Suprapubic skin (tissue), 4 donors: Measurements from ENCODE around the gene WWC2. TPM values are rescaled to one million over a fixed set of nuclear protein-coding genes. Genes with fewer than 3 reads are reported as not detected.

Experiments
- DNase-seq, 2 donors: peaks; one replicate each; pipeline ENCODE4 v3.0.0-alpha.2; 2019; ENCODE audit warnings: low spot score in 2 of 2
- H3K27ac ChIP-seq: fragments of 200-600 bp; sonication (generic); one replicate; pipeline ENCODE4 v1.5.1; 2019
- H3K27me3 ChIP-seq: fragments of 200-600 bp; sonication (generic); one replicate; pipeline ENCODE4 v1.5.1; 2019
- H3K36me3 ChIP-seq: fragments of 200-600 bp; sonication (generic); one replicate; pipeline ENCODE4 v1.5.1; 2019
- H3K4me1 ChIP-seq: fragments of 200-600 bp; sonication (generic); one replicate; pipeline ENCODE4 v1.5.1; 2019
- H3K4me3 ChIP-seq: fragments of 200-600 bp; sonication (generic); one replicate; pipeline ENCODE4 v1.5.1; 2019; ENCODE audit warnings: mild to moderate bottlenecking
- H3K9me3 ChIP-seq: fragments of 200-600 bp; sonication (generic); one replicate; pipeline ENCODE4 v1.5.1; 2019
- EP300 ChIP-seq: sonication (generic); formaldehyde crosslinking; IDR thresholded peaks from one replicate; pipeline ENCODE4 v1.6.1; 2017; ENCODE audit warnings: antibody characterized with exemption
- POLR2A ChIP-seq, 2 donors: fragments of 450-650 bp; IDR thresholded peaks; one replicate each; pipeline ENCODE4 v1.6.1; 2017; ENCODE audit warnings: antibody characterized with exemption in 2 of 2, mild to moderate bottlenecking in 2 of 2, moderate library complexity in 2 of 2
- POLR2AphosphoS5 ChIP-seq, 3 donors: sonication (generic); formaldehyde crosslinking; IDR thresholded peaks; one replicate each; pipeline ENCODE4 v1.6.1; 2017; ENCODE audit warnings: antibody characterized with exemption in 3 of 3
- WGBS: methylation state at CpG from one replicate; pipeline ENCODE4 v1.1.5; 2018; 5-methylcytosine and 5-hydroxymethylcytosine counted together
- total RNA-seq, 4 donors: library from RNA; depleted of rRNA; stranded (reverse); fragments of >200 nt; gene quantifications; one replicate each; pipeline ENCODE4 v1.1.0, GENCODE V29; 2016
- TF ChIP-seq, protein P1 (sequence below), 2 donors: fragments of 200-600 bp in 1 of 2; fragments of 450-650 bp in 1 of 2; sonication (generic) in 1 of 2; IDR thresholded peaks; one replicate each; pipeline ENCODE4 v1.5.1; 2016 to 2019; ENCODE audit warnings: antibody characterized with exemption in 2 of 2, mild to moderate bottlenecking in 1 of 2, moderate library complexity in 1 of 2

WWC2 gene
- 10 to 100 TPM in 3 of 4 donors, 1 to 10 TPM in 1; 9.2 to 30.4 (median 15.2) TPM for total RNA-seq

DNA sequence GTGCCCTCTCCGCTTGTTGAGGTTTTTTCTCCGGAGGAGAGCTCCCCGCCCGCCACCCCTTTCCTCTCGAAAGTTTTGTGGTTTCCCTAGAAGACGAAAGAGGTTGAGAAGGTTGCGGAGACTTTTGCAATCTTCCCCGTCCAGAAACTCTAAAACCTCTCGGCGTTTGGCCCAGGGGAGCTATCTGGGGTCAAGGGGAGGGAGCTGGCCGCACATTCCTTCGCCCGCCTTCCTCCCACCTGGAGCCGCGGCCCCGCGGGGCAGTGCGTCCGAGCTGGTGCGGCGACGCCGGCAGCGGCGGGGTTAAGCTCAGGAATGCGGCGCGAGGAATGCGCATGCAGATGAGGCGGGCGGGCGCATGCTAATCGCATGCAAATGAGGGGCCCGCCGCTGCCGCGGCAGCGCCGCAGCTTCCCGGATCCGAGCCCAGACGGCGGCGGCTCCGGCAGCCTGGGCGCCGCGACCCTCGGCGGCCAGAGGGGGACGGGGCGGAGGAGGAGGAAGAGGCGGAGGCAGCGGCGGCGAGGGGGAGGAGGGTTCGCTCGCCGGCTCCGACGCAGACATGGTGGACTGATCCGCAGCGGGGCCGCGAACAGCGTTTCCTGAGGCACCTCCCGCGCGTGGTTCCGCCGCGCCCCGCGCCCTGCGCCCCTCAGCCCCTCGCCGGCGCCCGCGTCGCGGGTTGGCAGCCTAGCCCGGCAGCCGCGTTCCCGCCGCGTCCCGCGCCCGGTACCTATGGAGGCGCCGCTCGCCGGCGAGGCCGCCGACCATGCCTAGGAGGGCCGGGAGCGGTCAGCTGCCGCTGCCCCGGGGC is at the start of gene WWC2:
WWC2 (plus strand) TSS at position 535 of the 814 bp plus-strand sequence; CDS start at position 770, 235 bp downstream.
- H3K4me1 ChIP-seq: peaks cover 46% of the 10 kb centered on the region
- TF ChIP-seq EP300: no peak
- peak in 2 of 3 donors; percentile 50 to 66 for TF ChIP-seq POLR2AphosphoS5 (IDR thresholded peaks at IDR 0.05)
- TF ChIP-seq, protein P1, sequence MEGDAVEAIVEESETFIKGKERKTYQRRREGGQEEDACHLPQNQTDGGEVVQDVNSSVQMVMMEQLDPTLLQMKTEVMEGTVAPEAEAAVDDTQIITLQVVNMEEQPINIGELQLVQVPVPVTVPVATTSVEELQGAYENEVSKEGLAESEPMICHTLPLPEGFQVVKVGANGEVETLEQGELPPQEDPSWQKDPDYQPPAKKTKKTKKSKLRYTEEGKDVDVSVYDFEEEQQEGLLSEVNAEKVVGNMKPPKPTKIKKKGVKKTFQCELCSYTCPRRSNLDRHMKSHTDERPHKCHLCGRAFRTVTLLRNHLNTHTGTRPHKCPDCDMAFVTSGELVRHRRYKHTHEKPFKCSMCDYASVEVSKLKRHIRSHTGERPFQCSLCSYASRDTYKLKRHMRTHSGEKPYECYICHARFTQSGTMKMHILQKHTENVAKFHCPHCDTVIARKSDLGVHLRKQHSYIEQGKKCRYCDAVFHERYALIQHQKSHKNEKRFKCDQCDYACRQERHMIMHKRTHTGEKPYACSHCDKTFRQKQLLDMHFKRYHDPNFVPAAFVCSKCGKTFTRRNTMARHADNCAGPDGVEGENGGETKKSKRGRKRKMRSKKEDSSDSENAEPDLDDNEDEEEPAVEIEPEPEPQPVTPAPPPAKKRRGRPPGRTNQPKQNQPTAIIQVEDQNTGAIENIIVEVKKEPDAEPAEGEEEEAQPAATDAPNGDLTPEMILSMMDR (IDR thresholded peaks at IDR 0.05): no peak
- TF ChIP-seq POLR2A (IDR thresholded peaks at IDR 0.05): peak in 1 of 2 donors; percentile 52
- WGBS: 0% methylated on average over 9 of the region's 102 CpGs

DNA sequence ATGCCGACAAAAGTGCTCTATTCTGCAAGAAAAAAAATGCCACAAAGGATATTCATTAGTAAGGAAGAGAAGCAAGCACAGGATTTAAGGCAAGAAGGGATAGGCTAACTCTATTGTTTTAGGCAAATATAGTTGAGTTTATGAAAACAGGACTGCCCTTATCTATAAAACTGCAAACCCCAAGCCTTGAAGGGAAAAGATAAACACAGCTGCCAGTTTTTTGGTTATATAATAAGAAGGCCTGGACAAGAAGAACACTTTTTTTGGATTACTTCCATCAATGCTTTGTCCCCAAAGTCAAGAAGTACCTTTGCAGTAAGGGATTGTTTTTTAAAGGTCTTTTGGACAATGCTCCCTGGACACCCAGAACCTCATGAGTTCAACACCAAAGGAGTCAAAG is 45.4 kb upstream of the WWC2 start:
- H3K27me3 ChIP-seq: no peaks in the 10 kb centered on the region
- 88% methylated on average over 1 of the region's 1 CpG for WGBS
- H3K4me1 ChIP-seq: no peaks in the 10 kb centered on the region
- TF ChIP-seq, protein P1 (IDR thresholded peaks at IDR 0.05): no peak
- TF ChIP-seq EP300: no peak
- TF ChIP-seq POLR2AphosphoS5 (IDR thresholded peaks at IDR 0.05): no peak
- no peak for TF ChIP-seq POLR2A (IDR thresholded peaks at IDR 0.05)
- H3K36me3 ChIP-seq: no peaks in the 10 kb centered on the region
- no peak overlapping the region for H3K4me3 ChIP-seq
- no peak for DNase-seq
- no peak overlapping the region for H3K27ac ChIP-seq
- H3K9me3 ChIP-seq: no peaks in the 10 kb centered on the region

More for the DNA sequence above, at the start of gene WWC2:
- Histone ChIP-seq H3K36me3 (no peaks in the 10 kb centered on the region), H3K27me3 (no peaks in the 10 kb centered on the region), H3K4me3 (peak within 1 kb of the TSS; percentile 95), H3K9me3 (no peaks in the 10 kb centered on the region), H3K27ac (peak within 1 kb of the TSS; percentile 94)
- peak; percentile 91 to 93 for DNase-seq

DNA sequence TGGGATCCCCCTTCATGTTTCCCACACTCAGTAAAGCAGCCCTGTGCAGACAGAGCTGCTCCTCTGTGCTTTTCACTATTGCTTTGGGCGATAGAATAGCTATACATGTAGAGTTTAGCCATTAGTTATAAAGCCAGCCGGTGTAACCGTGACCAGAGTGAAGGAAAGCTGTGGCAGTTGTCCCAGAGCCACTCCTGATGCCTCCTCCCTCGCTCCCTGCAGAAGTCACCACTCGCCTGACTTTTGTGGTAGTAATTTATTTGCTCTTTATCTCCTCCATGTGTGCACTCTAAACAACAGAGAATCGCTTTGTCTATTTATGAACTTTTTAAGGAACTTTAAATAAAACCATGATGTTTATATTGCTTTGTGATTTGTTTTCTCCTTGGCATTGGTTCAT is 41.8 kb upstream of the WWC2 start:
- no peak overlapping the region for H3K27ac ChIP-seq
- no peak overlapping the region for H3K4me3 ChIP-seq
- no peak for TF ChIP-seq EP300
- H3K27me3 ChIP-seq: no peaks in the 10 kb centered on the region
- no peaks in the 10 kb centered on the region for H3K4me1 ChIP-seq
- no peaks in the 10 kb centered on the region for H3K36me3 ChIP-seq
- WGBS: 49% methylated on average over 6 of the region's 6 CpGs
- no peaks in the 10 kb centered on the region for H3K9me3 ChIP-seq
- DNase-seq: no peak

DNA sequence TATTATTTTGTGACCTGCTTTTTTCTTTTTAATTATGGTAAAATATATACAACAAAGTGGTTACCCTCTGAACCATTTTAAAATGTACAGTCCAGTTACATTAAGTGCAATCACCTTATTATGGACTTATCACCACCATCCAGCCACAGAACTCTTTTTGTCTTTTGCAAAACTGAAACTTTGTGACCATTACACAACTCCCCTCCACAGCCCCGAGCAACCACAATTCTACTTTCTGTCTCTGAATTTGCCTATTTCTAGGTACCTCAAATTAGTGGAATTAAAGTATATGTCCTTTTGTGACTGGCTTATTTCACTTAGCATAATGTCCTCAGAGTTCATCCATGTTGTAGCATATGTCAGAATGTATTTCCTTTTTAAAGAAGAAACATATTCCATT is 39.3 kb upstream of the WWC2 start:
- no peaks in the 10 kb centered on the region for H3K27me3 ChIP-seq
- H3K9me3 ChIP-seq: no peaks in the 10 kb centered on the region
- no peak overlapping the region for H3K27ac ChIP-seq
- no peak for DNase-seq
- WGBS: 93% methylated on average over 1 of the region's 1 CpG
- no peaks in the 10 kb centered on the region for H3K36me3 ChIP-seq
- H3K4me1 ChIP-seq: no peaks in the 10 kb centered on the region
- H3K4me3 ChIP-seq: no peak overlapping the region
- TF ChIP-seq POLR2AphosphoS5 (IDR thresholded peaks at IDR 0.05) (no peak), POLR2A (IDR thresholded peaks at IDR 0.05) (no peak), EP300 (no peak)
- TF ChIP-seq, protein P1 (IDR thresholded peaks at IDR 0.05): no peak

DNA sequence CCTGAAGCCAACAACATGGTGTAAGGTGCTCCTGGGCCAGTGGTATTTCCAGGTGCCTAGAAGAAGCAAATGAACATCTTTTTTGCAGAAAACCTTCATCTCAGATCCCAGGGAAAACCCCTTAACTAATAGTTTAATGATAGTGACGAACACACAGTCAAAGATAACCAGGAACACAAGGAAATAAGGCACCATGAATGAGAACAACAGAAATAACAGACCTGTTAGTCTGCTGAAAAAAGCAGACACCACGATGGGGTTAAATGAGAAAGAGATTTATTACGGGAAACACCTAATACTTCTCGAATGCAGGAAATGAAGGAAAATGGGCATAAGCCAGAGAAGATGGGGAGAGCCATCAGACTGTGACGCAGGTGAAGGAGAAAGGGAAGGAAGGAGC is 30.6 kb upstream of the WWC2 start:
- no peak for DNase-seq
- TF ChIP-seq, protein P1 (IDR thresholded peaks at IDR 0.05): no peak
- no peak for TF ChIP-seq POLR2A (IDR thresholded peaks at IDR 0.05)
- TF ChIP-seq POLR2AphosphoS5 (IDR thresholded peaks at IDR 0.05): no peak
- no peak for TF ChIP-seq EP300
- WGBS: 86% methylated on average over 5 of the region's 5 CpGs

More for the DNA sequence above, 30.6 kb upstream of the WWC2 start:
- Histone ChIP-seq H3K36me3 (no peaks in the 10 kb centered on the region), H3K9me3 (peaks cover 3% of the 10 kb centered on the region), H3K27me3 (no peaks in the 10 kb centered on the region), H3K4me1 (no peaks in the 10 kb centered on the region), H3K4me3 (no peak overlapping the region), H3K27ac (no peak overlapping the region)
